ENCODE data around the gene COL8A2.

Gene COL8A2

DNA sequence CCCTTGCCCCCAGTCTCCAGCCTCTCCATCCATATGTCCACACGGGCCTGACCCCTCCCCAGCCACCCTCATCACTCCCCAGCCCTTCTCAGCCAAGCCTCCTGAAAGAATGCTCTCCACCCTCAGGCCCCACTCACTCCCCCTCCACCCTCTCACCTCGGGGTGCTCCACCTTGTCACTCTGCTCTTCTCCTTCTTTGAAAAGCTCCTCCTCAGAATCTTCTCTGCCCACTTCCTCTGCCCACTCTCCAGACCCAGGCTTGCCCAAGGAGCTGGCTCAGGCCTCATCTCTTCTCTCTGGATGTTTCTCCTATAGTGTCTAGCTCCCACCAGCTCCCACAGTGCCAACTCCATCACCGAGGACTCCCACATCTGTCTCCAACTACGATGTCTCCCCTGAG, 13.9 kb downstream of the COL8A2 start:
- no peak for DNase-seq (ENCODE audit: low read depth)

DNA sequence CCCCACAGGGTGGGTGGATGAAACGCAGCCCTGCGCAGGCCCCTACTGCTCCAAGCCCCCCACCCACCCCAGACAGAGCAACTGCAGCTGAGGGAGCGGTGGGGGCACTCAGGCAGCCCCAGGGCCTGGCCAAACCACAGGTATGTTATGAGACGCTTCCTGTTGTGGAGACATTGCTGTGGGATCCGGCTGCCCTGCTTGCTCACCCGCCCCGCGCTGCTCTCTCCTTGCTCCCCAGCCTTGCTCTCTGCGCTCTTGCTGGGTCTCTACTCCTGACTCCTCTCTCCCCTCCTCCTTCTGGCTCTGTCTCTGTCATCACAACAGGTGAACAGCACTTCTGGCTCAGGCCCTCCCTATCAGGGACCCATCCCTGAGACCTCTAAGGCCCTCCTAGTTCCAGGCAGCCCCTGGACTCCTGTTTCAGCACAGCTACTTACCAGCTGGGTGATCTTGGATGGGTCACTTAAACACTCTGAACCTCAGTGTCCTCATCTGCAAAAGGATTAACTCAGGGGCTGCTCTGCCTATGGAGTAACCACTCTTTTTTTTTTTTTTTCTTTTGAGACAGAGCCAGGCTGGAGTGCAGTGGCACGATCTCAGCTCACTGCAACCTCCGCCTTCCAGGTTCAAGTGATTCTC, 15.9 kb downstream of the COL8A2 start:
- DNase-seq (ENCODE audit: low read depth), result no peak

DNA sequence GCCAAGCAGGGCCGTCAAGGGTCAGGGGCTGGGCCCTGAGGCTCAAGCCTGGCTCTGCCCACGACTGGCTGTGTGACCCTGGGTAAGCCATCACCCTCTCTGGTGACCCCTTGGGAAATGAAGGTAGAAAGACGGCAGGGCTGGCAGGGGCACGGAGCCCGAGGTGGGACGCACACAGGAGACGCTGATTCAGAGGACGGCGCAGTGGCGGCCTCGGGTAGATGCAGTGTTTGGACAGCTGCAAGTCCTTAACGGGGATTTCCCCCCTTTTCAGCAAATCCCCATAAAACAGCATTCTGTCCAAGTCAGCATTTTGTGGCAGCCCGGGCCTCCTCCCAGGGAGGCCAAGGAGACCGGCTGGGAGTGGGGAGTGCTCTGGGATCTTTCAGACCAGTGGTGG, 16.7 kb downstream of the COL8A2 start:
- DNase-seq (ENCODE audit: low read depth), result no peak

DNA sequence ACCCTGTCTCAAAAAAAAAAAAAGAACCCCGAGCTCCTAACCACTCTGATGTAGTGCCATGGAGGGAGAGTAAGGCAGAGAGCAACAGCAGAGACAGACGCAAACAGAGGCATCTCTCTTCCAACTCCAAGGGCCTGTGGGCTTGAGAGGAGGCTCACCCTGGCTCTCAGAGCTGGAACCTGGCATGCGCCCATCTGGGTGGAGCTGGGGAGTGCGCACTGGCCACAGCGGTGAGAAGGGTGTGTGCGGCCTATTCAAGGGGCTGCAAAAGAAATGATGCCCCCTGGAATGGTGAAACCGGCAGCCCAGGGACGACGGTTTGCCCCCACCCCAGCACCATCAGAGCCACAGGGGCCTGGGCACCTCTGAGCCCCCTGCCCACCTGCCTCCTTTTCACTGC, 17.6 kb downstream of the COL8A2 start:
- no peak for DNase-seq (ENCODE audit: low read depth)

DNA sequence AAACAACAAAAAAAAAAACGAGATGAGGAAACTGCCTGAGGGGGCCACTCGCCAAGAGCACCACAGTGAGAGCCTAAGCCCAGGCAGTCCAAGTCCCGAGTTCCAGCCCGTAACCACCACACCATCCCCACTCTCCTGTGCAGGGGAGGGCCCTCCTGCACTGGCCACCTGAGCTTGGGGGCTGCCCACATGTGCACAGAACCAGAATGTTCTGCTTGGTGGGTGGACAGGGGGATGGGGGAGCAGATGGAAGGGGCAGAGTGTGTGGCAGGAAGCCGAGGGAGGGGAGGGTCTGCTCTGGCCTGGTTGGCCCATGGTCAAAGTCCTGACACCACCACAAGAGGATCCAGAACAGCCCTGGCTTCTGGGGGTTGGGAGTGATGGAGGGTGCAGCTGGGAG, 18.8 kb downstream of the COL8A2 start:
- DNase-seq (ENCODE audit: low read depth), result no peak

DNA sequence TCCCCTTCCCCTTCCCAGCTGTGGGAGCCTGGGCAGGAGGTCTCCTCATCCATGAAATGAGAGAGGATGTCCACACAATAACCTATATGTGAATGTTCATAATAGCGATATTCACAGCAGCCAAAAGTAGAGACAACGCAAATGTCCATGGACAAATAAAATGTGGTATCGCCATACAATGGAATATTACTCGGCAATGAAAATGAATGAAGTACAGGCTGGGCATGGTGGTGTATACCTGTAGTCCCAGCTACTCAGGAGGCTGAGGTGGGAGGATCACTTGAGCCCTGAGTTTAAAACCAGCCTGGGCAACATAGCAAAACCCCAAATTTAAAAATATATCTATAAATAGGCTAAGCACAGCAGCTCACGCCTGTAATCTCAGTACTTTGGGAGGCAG, 23.5 kb downstream of the COL8A2 start:
- DNase-seq (ENCODE audit: low read depth), result no peak

DNA sequence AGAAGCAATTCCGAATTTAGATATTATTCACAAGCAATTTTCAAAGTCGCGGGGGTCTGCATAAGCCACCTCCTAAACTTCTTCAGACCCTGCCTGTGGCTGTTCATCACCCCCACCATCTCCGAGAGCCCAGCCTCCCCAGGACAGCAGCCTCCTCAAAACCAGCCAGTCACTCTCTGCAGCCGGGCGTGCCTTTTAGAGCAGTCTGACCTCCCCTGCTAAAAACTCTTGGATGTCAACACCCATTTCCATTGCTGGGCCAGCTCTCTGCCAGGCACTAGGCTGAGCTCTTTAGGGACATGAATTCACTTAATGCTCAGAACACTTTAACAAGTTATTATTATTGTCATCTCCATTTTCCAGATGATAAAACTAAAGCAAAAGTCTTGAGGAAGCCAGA, 24.6 kb downstream of the COL8A2 start:
- no peak for DNase-seq (ENCODE audit: low read depth)

DNA sequence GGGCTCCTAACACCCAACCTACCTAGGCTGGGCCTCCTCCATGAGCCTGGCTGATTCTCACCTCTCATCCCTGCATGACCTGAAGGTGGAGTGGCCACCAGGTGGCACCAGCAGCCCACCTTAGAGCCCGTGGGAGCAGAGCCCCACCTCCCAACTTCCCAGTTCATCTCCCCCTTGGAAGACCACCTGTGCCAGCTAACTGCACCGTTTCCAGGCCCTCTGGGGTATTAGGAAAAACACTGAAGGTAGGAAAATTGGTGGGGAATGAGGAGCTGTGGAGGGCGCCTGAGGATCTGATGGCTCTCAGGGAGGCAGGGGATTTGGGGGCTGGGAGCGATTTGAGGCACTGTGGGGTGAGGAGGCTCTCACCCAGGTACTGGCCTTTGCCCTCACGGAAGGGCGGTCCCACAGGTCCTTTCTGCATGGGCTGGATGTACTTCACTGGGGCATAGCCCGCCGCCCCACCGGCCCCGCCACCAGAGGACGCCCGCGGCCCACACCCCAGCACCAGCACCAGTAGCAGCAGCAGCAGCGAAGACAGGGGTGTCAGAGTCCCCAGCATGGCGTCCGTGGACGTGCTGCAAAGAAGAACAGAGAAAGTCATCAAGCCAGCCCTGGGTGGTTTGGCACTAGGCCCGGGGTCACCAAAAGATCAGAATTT, 25.2 kb downstream of the COL8A2 start:
- peak; percentile 53 for DNase-seq (ENCODE audit: low read depth)

DNA sequence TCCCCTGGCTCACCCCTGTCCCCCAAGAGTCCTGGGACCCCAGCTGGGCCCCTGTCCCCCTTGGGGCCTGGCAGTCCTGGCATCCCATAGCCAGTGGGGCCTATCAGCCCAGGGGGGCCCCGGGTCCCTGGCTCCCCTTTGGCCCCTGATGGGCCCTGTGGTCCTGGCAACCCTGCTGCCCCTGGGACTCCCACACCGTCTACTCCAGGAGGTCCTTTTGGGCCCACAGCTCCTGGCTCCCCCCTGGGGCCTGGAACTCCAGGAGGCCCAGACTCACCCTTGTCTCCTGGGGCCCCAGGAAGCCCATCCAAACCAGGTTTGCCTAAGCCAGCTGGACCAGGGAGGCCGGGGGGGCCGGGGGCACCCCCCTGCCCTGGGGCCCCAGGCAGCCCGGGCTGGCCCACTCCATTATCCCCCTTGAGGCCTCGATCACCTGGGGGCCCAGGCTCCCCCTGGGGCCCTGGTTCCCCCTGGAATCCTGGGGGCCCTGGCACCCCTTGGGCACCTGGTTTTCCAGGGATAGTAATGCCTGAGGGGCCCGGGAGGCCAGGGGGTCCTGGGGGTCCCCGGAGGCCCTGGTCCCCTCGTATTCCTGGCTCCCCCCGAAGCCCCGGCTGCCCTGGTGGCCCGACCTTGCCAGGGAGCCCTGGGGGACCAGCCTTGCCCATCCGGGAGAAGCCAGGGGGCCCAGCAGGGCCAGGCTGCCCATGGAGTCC, 26.2 kb downstream of the COL8A2 start:
- no peak for DNase-seq (ENCODE audit: low read depth)

DNA sequence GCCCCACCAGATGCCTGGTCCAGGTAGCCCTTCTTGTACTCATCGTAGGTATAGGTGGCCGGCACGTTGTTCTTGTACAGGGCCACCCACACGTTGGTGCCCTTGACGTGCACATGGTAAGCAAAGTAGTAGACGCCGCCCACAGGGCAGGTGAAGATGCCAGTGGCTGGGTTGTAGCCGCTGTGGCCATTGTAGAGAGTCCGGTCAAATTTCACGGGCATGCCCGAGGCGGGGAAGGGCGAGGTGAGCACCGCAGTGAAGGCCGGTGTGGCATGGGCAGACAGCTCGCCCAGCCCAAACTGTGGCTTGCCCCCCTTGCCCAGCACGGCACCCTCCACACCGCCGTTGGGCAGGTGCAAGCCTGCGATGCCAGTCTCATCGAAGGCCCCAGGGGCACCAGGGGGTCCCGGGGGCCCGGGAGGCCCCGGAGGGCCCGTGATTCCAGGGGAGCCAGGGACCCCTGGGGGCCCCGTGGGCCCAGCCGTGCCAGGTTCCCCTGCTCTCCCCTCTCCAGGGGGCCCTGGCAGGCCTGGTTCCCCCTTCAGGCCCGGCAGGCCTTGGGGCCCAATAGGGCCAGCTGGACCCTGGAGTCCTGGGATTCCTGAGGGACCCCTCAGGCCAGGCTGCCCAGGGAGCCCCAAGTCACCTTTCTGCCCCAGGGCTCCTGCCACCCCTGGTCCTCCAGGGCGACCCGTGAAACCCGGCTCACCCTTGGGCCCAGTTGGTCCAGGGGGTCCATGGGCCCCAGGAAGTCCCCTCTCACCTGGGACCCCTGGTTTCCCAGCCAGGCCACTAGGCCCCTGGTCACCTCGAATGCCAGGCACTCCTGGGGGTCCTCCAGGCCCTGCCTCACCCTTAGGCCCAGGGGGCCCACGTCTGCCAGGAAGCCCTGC, 27.1 kb downstream of the COL8A2 start:
- DNase-seq (ENCODE audit: low read depth), result no peak

DNA sequence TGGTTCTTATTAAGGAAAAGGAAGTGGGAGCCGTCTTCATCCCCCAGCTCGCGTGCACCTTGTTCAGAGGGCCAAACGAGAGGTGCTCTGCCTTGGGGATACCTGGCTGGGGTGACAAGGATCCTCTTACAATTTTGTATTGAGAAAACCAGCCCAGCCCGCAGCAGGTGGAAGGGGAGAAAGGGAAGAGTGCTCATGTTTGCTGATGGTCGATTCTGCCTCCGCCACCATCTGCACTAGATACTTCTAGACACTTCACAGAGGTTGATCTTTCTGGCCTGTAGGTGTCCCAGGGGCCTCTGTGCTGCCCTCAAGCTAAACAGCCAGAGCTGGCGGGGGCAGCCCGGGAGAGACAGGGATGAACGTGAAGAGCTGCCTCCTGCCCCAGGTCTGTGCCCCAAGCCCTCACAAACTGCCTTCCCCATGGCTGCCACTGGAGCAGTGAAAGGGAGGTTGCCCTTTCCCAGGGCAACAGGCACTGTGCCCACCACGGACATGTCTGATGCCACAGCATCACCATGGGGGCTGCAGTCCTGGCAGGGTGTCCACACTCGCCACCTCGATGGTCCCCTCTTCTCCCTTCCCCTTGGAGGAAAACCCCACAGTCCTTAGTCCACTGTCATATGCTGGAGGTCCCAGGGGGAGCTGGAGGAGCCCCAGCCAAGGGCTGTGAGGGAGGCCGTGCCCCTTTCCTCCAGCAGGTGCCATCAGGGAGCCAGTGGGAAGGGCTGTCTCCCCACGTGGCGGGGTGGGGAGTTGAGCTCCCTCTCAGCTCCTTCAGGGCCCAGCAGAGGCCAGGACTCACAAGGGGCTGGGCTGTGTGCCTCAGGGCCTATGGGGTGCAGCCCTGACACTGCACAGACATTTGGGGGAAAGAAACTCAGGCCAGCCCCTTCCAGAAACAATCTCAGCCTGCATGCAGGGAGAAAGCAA, 28.3 kb downstream of the COL8A2 start:
- no peak for DNase-seq (ENCODE audit: low read depth)

DNA sequence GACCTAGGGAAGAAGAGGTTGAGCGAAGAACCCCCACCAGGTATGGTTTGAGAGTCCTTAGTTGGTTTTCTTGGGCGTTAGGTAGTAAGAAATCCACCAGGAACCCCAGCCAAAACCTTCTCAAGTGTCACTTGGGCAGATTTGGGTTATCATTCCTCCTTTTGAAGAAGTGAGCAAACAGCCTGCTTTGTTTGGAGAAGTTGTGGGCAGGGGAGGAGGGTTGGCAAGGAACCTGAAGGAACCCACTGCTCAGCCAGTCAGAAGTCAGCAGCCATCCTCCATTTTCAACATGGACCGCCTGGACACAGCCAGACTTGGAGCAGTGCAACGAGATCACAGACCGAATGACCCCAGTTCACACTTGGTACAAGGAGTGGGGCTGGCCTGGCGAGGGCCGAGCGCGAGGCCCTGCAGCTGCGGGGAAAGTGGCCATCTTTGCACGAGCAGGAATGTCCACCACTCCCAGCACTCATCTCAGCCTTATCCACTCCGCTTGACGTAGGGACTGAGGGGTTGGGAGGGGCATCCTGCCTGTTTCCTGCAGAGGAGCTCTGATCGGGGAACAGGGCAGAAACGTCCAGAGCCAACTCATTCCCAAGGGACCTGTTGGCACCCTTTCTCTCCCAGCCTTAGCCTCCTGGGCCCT, 29.1 kb downstream of the COL8A2 start:
- DNase-seq (ENCODE audit: low read depth), result no peak

DNA sequence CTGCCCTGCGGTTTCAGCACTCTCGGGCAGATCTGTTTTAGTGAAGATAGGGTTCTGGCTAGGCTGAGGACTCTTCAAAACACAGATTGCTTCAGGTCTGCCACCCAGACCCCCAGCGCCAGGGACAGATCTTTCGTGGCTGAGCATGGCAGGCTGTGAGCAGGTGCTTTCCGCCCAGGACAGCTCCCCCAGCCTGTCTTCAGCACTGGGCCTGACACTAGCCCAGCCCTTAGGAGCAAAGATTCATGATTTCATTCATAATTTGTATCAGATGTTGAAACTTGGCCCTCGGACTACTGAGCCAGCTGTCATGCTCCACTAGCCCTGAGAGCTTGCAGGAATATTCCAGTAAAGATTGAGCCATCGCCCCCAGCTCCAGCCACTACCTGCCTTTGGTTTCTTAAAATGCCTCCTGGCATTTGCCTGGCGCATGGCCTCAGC, 30.4 kb downstream of the COL8A2 start:
- DNase-seq (ENCODE audit: low read depth), result no peak

DNA sequence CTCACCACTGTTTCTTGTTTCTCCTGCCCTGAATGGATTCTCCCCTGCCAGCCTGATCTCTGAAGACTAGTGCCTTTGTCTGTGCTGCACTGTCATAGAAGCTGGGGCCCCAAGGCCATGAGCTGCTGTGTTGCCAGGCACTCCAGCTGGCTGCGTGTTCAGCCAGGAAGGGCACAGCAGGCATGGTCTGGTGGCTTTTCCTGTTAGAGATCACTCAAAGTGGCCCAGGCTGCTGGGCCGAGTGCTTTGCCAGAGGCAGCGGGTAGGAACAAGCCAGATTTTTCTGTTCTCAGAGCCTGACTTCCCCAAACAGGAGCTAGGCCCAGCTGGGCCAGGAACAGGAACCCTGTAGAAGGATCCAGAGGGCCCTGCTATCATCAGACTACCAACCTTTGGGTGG, 31.1 kb downstream of the COL8A2 start:
- DNase-seq (ENCODE audit: low read depth), result no peak

DNA sequence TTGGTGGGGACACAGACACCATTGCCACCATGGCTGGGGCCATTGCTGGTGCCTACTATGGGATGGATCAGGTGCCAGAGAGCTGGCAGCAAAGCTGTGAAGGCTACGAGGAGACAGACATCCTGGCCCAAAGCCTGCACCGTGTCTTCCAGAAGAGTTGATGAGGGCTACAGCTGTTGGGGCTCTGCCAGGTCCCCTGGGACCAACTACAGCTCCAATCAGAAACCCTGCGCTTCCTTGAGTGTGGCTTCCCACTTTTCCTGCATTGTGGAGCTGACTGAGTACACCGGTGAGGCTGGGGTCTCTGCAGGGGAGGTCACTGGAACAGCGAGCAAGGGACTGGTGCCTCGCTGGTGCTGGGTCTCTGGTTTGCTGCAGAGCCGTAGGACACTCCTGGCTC, 31.8 kb downstream of the COL8A2 start:
- DNase-seq (ENCODE audit: low read depth), result no peak

DNA sequence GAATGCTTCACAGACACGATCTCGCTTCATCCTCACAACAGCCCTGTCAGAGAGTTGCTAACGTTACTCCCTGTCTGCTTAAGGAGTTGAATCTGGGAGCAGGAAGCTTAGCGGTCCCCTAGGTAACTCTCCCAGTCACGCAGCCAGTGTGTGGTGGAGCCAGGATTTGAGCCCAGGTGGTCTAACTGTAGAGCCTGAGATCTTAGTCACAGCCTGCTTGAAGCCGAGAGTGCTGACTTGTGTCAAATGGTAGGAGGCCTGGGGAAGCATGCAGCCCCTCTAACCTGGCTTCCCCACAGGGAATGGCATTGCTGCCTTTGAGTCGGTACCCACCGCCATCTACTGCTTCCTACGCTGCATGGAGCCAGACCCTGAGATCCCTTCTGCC, 32.2 kb downstream of the COL8A2 start:
- no peak for DNase-seq (ENCODE audit: low read depth)

DNA sequence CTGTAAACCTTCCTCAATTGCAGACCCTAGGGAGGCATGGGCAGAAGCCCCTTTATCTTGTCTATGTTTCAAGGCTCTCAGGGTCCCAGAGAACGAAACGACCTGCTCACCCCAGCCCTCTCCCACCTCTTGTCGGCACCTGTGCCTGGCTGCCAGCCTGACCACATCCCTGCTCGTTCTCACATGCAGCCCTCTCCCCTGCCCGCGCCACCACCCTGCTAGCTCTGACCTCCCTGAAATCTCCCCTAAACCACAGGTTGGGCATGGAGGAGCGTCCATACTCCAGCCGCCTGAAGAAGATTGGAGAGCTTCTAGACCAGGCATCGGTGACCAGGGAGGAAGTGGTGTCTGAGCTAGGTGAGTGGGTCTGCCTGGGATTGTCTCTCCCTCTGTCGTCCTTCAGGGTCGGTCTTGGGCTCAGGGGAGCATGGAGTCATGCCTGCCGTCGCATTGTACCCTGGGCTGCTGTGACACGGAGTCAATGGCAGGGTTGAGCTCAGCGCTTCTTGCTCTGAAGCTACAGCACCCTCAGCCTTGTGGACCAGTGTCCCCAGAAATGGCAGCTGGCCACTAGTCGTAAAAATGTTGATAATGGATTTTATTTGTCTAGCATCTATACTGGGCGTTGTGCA, 32.7 kb downstream of the COL8A2 start:
- no peak for DNase-seq (ENCODE audit: low read depth)

DNA sequence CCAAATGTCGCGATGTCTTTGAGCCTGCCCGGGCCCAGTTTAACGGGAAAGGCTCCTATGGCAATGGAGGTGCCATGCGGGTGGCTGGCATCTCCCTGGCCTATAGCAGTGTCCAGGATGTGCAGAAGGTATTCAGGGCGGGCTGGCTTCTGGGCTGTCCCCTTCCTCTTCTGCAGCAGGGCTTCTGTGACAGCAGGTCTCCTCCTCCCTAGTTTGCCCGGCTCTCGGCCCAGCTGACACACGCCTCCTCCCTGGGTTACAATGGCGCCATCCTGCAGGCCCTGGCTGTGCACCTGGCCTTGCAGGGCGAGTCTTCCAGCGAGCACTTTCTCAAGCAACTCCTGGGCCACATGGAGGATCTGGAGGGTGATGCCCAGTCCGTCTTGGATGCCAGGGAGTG, 33.3 kb downstream of the COL8A2 start:
- no peak for DNase-seq (ENCODE audit: low read depth)

DNA sequence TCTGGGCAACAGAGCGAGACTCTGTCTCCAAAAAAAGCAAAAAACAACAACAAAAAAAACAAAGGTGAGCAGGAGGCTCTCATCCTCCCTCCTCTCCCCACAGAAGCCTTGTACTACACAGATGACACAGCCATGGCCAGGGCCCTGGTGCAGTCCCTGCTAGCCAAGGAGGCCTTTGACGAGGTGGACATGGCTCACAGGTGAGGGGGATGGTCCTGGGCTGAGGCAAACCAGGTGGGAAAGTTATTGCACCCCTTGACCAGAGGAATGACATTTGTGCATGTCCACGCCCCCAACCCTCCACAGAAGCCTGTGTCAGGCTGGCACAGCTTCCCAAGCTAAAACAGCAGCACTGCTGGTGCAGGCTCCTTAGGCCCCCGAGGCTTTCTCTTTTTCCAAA, 33.9 kb downstream of the COL8A2 start:
- DNase-seq (ENCODE audit: low read depth), result no peak

DNA sequence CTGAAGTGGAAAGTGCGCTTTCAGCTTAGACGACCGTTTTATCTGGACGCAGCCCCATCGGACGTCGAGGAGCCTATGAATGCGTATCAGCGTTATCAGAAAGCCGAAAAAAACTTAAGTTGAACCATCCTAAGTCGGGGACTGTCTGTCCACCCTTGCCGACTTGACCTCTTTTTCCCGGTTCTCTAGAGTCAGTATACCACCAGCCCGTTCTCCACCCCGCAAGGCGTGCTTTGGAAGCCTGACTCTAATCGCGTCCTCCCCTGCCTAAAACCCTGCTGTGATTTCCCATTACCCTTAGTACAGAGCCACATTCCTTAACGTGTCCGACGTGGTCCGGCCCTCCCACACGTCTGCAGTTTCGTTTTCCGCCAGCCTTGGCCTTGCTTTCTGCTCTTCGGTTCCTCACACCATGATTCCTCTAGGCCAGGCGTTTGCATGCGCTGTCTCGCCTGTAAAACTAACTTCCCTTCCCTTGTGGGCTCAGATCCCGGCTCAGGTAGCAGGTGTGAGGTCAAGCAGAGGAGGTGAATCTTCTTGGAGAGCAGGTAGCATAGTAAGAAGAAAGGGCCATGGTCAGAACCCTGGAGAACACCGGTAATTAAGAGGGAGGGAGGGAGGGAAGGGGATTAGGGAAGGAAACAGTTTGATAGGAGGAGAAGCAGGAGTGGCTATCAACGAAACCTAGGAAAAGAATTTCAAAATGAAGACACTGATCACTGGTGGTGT, 35.5 kb downstream of the COL8A2 start:
- no peak for DNase-seq (ENCODE audit: low read depth)
